Fibroblast of the aortic adventitia (primary cell): ENCODE data around the gene PAX5. TPM values are rescaled to one million over a fixed set of nuclear protein-coding genes. Genes with fewer than 3 reads are reported as not detected.

Source experiments
- DNase-seq: peaks from one replicate; pipeline ENCODE4 v3.0.0-alpha.2; 2010; ENCODE audit warnings: low read depth
- H3K4me3 ChIP-seq: 2 replicates; pipeline ENCODE4 v1.5.1; 2011; ENCODE audit warnings: low read depth, mild to moderate bottlenecking, control low read depth, low read length, moderate library complexity
- CTCF ChIP-seq: IDR thresholded peaks from 2 replicates; pipeline ENCODE4 v1.5.1; 2011; ENCODE audit warnings: mild to moderate bottlenecking, low read length, control low read depth, inconsistent platforms; ENCODE audit not compliant: insufficient read depth
- total RNA-seq: library from RNA; depleted of rRNA; stranded (reverse); fragments of >200 nt; gene quantifications from 2 replicates; pipeline ENCODE4 v1.2.3, GENCODE V29; 2012; ENCODE audit warnings: low replicate concordance

PAX5 gene
- total RNA-seq, 1 donor: not detected

GRCh38 chr9:36882594-36882993 lies 151.5 kb downstream of the PAX5 start:
- no peak for TF ChIP-seq CTCF
- DNase-seq: no peak
- H3K4me3 ChIP-seq: no peak overlapping the region

- no peak for TF ChIP-seq CTCF
- DNase-seq: no peak
- H3K4me3 ChIP-seq: no peak overlapping the region
Observed at GRCh38 chr9:36881743-36882441, 152.2 kb downstream of the PAX5 start.

GRCh38 chr9:36881316-36881715 lies 152.8 kb downstream of the PAX5 start:
- DNase-seq: no peak
- no peak for TF ChIP-seq CTCF
- H3K4me3 ChIP-seq: no peak overlapping the region

GRCh38 chr9:36880075-36880474 lies 154.0 kb downstream of the PAX5 start:
- H3K4me3 ChIP-seq: no peak overlapping the region
- TF ChIP-seq CTCF: no peak
- no peak for DNase-seq

GRCh38 chr9:36878986-36879982 lies 154.8 kb downstream of the PAX5 start:
- H3K4me3 ChIP-seq: no peak overlapping the region
- TF ChIP-seq CTCF: no peak
- DNase-seq: no peak

DNA sequence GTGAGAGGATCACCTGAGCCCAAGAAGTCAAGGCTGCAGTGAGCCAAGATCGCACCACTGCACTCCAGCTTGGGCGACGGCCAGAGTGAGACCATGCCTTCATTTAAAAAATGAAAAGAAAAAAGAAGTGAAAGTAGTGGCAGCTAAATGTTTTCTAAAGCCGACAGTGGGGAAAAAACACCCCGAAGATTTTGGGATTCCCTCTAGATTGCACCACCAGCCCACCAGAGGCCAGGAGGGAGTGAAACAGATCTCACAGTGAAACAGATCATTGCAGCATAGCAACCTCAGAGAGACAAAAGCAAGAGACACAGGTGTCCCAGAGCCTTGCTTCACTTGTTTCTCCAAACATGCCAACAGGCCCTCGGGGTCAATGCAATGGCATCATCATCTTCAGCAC lies 156.8 kb downstream of the PAX5 start:
- no peak for TF ChIP-seq CTCF
- DNase-seq: no peak
- H3K4me3 ChIP-seq: no peak overlapping the region
